Activated CD4-positive, CD25-positive, alpha-beta regulatory T cell (primary cell): ENCODE measurements around the gene XIRP1.

ENCODE experiments used
- DNase-seq, 4 experiments: peaks; one replicate each; lab custom pipeline; 2025; lab: John Stamatoyannopoulos, UW

Gene XIRP1

GRCh38 chr3:39165518-39165917 lies 26.9 kb downstream of the XIRP1 start:
- no peak for DNase-seq

- DNase-seq: no peak
Measured at GRCh38 chr3:39164414-39164813, 28.0 kb downstream of the XIRP1 start.

GRCh38 chr3:39158148-39158715 lies 34.2 kb downstream of the XIRP1 start:
- no peak for DNase-seq

GRCh38 chr3:39157359-39157758 lies 35.0 kb downstream of the XIRP1 start:
- no peak for DNase-seq

GRCh38 chr3:39156421-39156820 lies 36.0 kb downstream of the XIRP1 start:
- no peak for DNase-seq

- DNase-seq: no peak
Measured at GRCh38 chr3:39154280-39155021, 37.9 kb downstream of the XIRP1 start.

GRCh38 chr3:39153977-39154279 lies 38.5 kb downstream of the XIRP1 start:
- DNase-seq: no peak

GRCh38 chr3:39150803-39151631 lies 41.4 kb downstream of the XIRP1 start:
- peak in 1 of 4 experiments; percentile 32 for DNase-seq

GRCh38 chr3:39150148-39150802 lies 42.1 kb downstream of the XIRP1 start:
- DNase-seq: no peak

GRCh38 chr3:39149498-39150147 lies 42.8 kb downstream of the XIRP1 start:
- DNase-seq: no peak

GRCh38 chr3:39149059-39149455 lies 43.3 kb downstream of the XIRP1 start:
- DNase-seq: no peak

GRCh38 chr3:39148435-39149058 lies 43.8 kb downstream of the XIRP1 start:
- no peak for DNase-seq

GRCh38 chr3:39147711-39148434 lies 44.5 kb downstream of the XIRP1 start:
- DNase-seq: no peak

- peak in 3 of 4 experiments; percentile 22 to 45 (median 43) for DNase-seq
Measured at GRCh38 chr3:39146611-39147591, 45.5 kb downstream of the XIRP1 start.

- DNase-seq: no peak
Measured at GRCh38 chr3:39146083-39146501, 46.3 kb downstream of the XIRP1 start.

GRCh38 chr3:39144748-39145380 lies 47.5 kb downstream of the XIRP1 start:
- no peak for DNase-seq

GRCh38 chr3:39144095-39144747 lies 48.2 kb downstream of the XIRP1 start:
- DNase-seq: no peak

GRCh38 chr3:39143051-39143885 lies 49.1 kb downstream of the XIRP1 start:
- DNase-seq: no peak
